ENCODE data around the gene PUSL1.
A peak's percentile ranks its signal among the peaks of the same experiment; 100 is the strongest.

The PUSL1 gene

GRCh38 chr1:1321477-1321876 lies 13.1 kb downstream of the PUSL1 start:
- CTCF ChIA-PET = interaction anchor here (0.6 kb wide), 1 partner anchor 14 kb away, joined by 3 read pairs; no protein-coding TSS in a partner anchor
- no peak for TF ChIP-seq TARDBP (IDR thresholded peaks at IDR 0.05)
- no peak for TF ChIP-seq FOXM1 (IDR thresholded peaks at IDR 0.05; ENCODE audit: borderline replicate concordance)
- TF ChIP-seq SP1 (IDR thresholded peaks at IDR 0.05) = no peak
- no peak for TF ChIP-seq FOXK2 (IDR thresholded peaks at IDR 0.05)
- no peak for TF ChIP-seq FOXA1 (IDR thresholded peaks at IDR 0.05)
- TF ChIP-seq ARNT (IDR thresholded peaks at IDR 0.05) = no peak
- no peak for TF ChIP-seq HDGF (IDR thresholded peaks at IDR 0.05; ENCODE audit: borderline replicate concordance)
- TF ChIP-seq ELF4 (IDR thresholded peaks at IDR 0.05) = no peak
- TF ChIP-seq NFRKB (IDR thresholded peaks at IDR 0.05) = no peak
- no peak for TF ChIP-seq SUZ12 (IDR thresholded peaks at IDR 0.05)
- TF ChIP-seq PKNOX1 (IDR thresholded peaks at IDR 0.05) = no peak
- no peak for TF ChIP-seq ZNF384 (IDR thresholded peaks at IDR 0.05)
- no peak for TF ChIP-seq LEF1 (IDR thresholded peaks at IDR 0.05; ENCODE audit: borderline replicate concordance)
- no peak for TF ChIP-seq L3MBTL2 (conservative IDR thresholded peaks at IDR 0.05)
- TF ChIP-seq BHLHE40 (IDR thresholded peaks at IDR 0.05; ENCODE audit: borderline replicate concordance) = no peak
- TF ChIP-seq CTBP1 (IDR thresholded peaks at IDR 0.05; ENCODE audit: borderline replicate concordance) = no peak
- POLR2A ChIA-PET = no interaction called here
- no peak for DNase-seq (ENCODE audit: extremely low spot score)

GRCh38 chr1:1322418-1322817 lies 14.0 kb downstream of the PUSL1 start:
- no peak for DNase-seq (ENCODE audit: extremely low spot score)
- no peak for TF ChIP-seq SUZ12 (IDR thresholded peaks at IDR 0.05)
- no peak for TF ChIP-seq LEF1 (IDR thresholded peaks at IDR 0.05; ENCODE audit: borderline replicate concordance)
- no peak for TF ChIP-seq L3MBTL2 (conservative IDR thresholded peaks at IDR 0.05)
- no peak for TF ChIP-seq SP1 (IDR thresholded peaks at IDR 0.05)
- no peak for TF ChIP-seq ELF4 (IDR thresholded peaks at IDR 0.05)
- no peak for TF ChIP-seq FOXA1 (IDR thresholded peaks at IDR 0.05)
- TF ChIP-seq CTBP1 (IDR thresholded peaks at IDR 0.05; ENCODE audit: borderline replicate concordance) = no peak
- TF ChIP-seq NFRKB (IDR thresholded peaks at IDR 0.05) = no peak
- no peak for TF ChIP-seq BHLHE40 (IDR thresholded peaks at IDR 0.05; ENCODE audit: borderline replicate concordance)
- no peak for TF ChIP-seq FOXK2 (IDR thresholded peaks at IDR 0.05)
- TF ChIP-seq HDGF (IDR thresholded peaks at IDR 0.05; ENCODE audit: borderline replicate concordance) = no peak
- TF ChIP-seq TARDBP (IDR thresholded peaks at IDR 0.05) = no peak
- TF ChIP-seq FOXM1 (IDR thresholded peaks at IDR 0.05; ENCODE audit: borderline replicate concordance) = no peak
- TF ChIP-seq ARNT (IDR thresholded peaks at IDR 0.05) = no peak
- TF ChIP-seq PKNOX1 (IDR thresholded peaks at IDR 0.05) = no peak
- no peak for TF ChIP-seq ZNF384 (IDR thresholded peaks at IDR 0.05)
- POLR2A ChIA-PET = no interaction called here
- CTCF ChIA-PET = no interaction called here

GRCh38 chr1:1322952-1323351 lies 14.6 kb downstream of the PUSL1 start:
- no peak for DNase-seq (ENCODE audit: extremely low spot score)
- ChIA-PET CTCF (no interaction called here), POLR2A (no interaction called here)
- TF ChIP-seq FOXA1 (IDR thresholded peaks at IDR 0.05) (no peak), ELF4 (IDR thresholded peaks at IDR 0.05) (no peak), PKNOX1 (IDR thresholded peaks at IDR 0.05) (no peak), ARNT (IDR thresholded peaks at IDR 0.05) (no peak), FOXK2 (IDR thresholded peaks at IDR 0.05) (no peak), LEF1 (IDR thresholded peaks at IDR 0.05; ENCODE audit: borderline replicate concordance) (no peak), SUZ12 (IDR thresholded peaks at IDR 0.05) (no peak), BHLHE40 (IDR thresholded peaks at IDR 0.05; ENCODE audit: borderline replicate concordance) (no peak), NFRKB (IDR thresholded peaks at IDR 0.05) (no peak), FOXM1 (IDR thresholded peaks at IDR 0.05; ENCODE audit: borderline replicate concordance) (no peak), CTBP1 (IDR thresholded peaks at IDR 0.05; ENCODE audit: borderline replicate concordance) (no peak), ZNF384 (IDR thresholded peaks at IDR 0.05) (no peak), L3MBTL2 (conservative IDR thresholded peaks at IDR 0.05) (no peak), TARDBP (IDR thresholded peaks at IDR 0.05) (no peak), HDGF (IDR thresholded peaks at IDR 0.05; ENCODE audit: borderline replicate concordance) (no peak), SP1 (IDR thresholded peaks at IDR 0.05) (no peak)

- POLR2A ChIA-PET = no interaction called here
- DNase-seq (ENCODE audit: extremely low spot score) = no peak
- TF ChIP-seq ARNT (IDR thresholded peaks at IDR 0.05) (no peak), HDGF (IDR thresholded peaks at IDR 0.05; ENCODE audit: borderline replicate concordance) (no peak), SUZ12 (IDR thresholded peaks at IDR 0.05) (no peak), LEF1 (IDR thresholded peaks at IDR 0.05; ENCODE audit: borderline replicate concordance) (no peak)
- CTCF ChIA-PET = no interaction called here
Measured at GRCh38 chr1:1324084-1324523, 15.7 kb downstream of the PUSL1 start.

GRCh38 chr1:1324524-1325287 lies 16.3 kb downstream of the PUSL1 start, which contains the start of the genes CPTP and INTS11:
TSS of gene CPTP (plus strand) at chr1:1324802. CDS start at chr1:1326911, 2,109 bp downstream.
TSS of gene INTS11 (minus strand) at chr1:1324660. CDS start at chr1:1324608, 52 bp downstream.
- peak; percentile 75 for TF ChIP-seq L3MBTL2 (conservative IDR thresholded peaks at IDR 0.05)
- no peak for TF ChIP-seq HDGF (IDR thresholded peaks at IDR 0.05; ENCODE audit: borderline replicate concordance)
- TF ChIP-seq ELF4 (IDR thresholded peaks at IDR 0.05) = no peak
- TF ChIP-seq BHLHE40 (IDR thresholded peaks at IDR 0.05; ENCODE audit: borderline replicate concordance) = no peak
- TF ChIP-seq FOXK2 (IDR thresholded peaks at IDR 0.05) = no peak
- CTCF ChIA-PET = no interaction called here
- POLR2A ChIA-PET = interaction anchor here (1.2 kb wide), 1 partner anchor 51 kb away, joined by 3 read pairs; no protein-coding TSS in a partner anchor
- DNase-seq (ENCODE audit: extremely low spot score) = peak; percentile 99

Measured in HEK293T (cell line).